Measurements from ENCODE around the gene ZNF19.

The ZNF19 gene

GRCh38 chr16:71459510-71459909 is 29.6 kb downstream of the ZNF19 start:
- no peak for TF ChIP-seq CTCF (IDR thresholded peaks at IDR 0.05; ENCODE audit: low read depth, low read length)
- no peak overlapping the region for H3K4me3 ChIP-seq (ENCODE audit: low read depth, low read length)
- in situ Hi-C loops (cut with HindIII; ENCODE audit: low sequenced_read_pairs), result no loop called here
- DNase-seq (ENCODE audit: low read depth, low spot score), result no peak

GRCh38 chr16:71456801-71457200 is 32.3 kb downstream of the ZNF19 start:
- TF ChIP-seq CTCF (IDR thresholded peaks at IDR 0.05; ENCODE audit: low read depth, low read length), result no peak
- DNase-seq (ENCODE audit: low read depth, low spot score), result no peak
- in situ Hi-C loops (cut with HindIII; ENCODE audit: low sequenced_read_pairs), result no loop called here
- H3K4me3 ChIP-seq (ENCODE audit: low read depth, low read length), result no peak overlapping the region

- no peak for TF ChIP-seq CTCF (IDR thresholded peaks at IDR 0.05; ENCODE audit: low read depth, low read length)
- DNase-seq (ENCODE audit: low read depth, low spot score), result no peak
- H3K4me3 ChIP-seq (ENCODE audit: low read depth, low read length), result no peak overlapping the region
- in situ Hi-C loops (cut with HindIII; ENCODE audit: low sequenced_read_pairs), result no loop called here
These were observed 36.1 kb downstream of the ZNF19 start for GRCh38 chr16:71453036-71453435.

- no peak for DNase-seq (ENCODE audit: low read depth, low spot score)
- no peak overlapping the region for H3K4me3 ChIP-seq (ENCODE audit: low read depth, low read length)
- no peak for TF ChIP-seq CTCF (IDR thresholded peaks at IDR 0.05; ENCODE audit: low read depth, low read length)
- in situ Hi-C loops (cut with HindIII; ENCODE audit: low sequenced_read_pairs), result no loop called here
These were observed 40.1 kb downstream of the ZNF19 start for GRCh38 chr16:71449020-71449419.

- H3K4me3 ChIP-seq (ENCODE audit: low read depth, low read length), result no peak overlapping the region
- in situ Hi-C loops (cut with HindIII; ENCODE audit: low sequenced_read_pairs), result no loop called here
- no peak for DNase-seq (ENCODE audit: low read depth, low spot score)
- TF ChIP-seq CTCF (IDR thresholded peaks at IDR 0.05; ENCODE audit: low read depth, low read length), result no peak
These were observed 40.8 kb downstream of the ZNF19 start for GRCh38 chr16:71448274-71448866.

- no peak for DNase-seq (ENCODE audit: low read depth, low spot score)
- TF ChIP-seq CTCF (IDR thresholded peaks at IDR 0.05; ENCODE audit: low read depth, low read length), result no peak
- no peak overlapping the region for H3K4me3 ChIP-seq (ENCODE audit: low read depth, low read length)
- in situ Hi-C loops (cut with HindIII; ENCODE audit: low sequenced_read_pairs), result no loop called here
These were observed 45.4 kb downstream of the ZNF19 start for GRCh38 chr16:71443714-71444113.

- in situ Hi-C loops (cut with HindIII; ENCODE audit: low sequenced_read_pairs), result no loop called here
- DNase-seq (ENCODE audit: low read depth, low spot score), result no peak
- no peak within 1 kb of the TSS for H3K4me3 ChIP-seq (ENCODE audit: low read depth, low read length)
- TF ChIP-seq CTCF (IDR thresholded peaks at IDR 0.05; ENCODE audit: low read depth, low read length), result no peak
These were observed 47.1 kb downstream of the ZNF19 start, which contains the start of gene TLE7 for GRCh38 chr16:71442051-71442440. TSS of gene TLE7 (minus strand) at chr16:71442054. CDS start at chr16:71433324, 8,730 bp downstream.

Data from astrocyte of the spinal cord (primary cell).